B cell (primary cell): ENCODE results near the gene SPATA25. TPM values are rescaled to one million over a fixed set of nuclear protein-coding genes. Genes with fewer than 3 reads are reported as not detected.

Experiments
- ATAC-seq: fragments of 200-7000 bp; cut with Tn5 transposase; one replicate; pipeline ENCODE4 v1.10.0; 2021; ENCODE audit warnings: low read depth, mild to moderate bottlenecking, moderate number of reproducible peaks, moderate library complexity
- CTCF ChIA-PET: fragments of 350-600 bp; sonication (Branson Sonifier 250); formaldehyde crosslinking; loops from one replicate; lab custom pipeline; 2021; ENCODE audit warnings: antibody characterized with exemption, inconsistent platforms; lab: Charles Lee
- POLR2A ChIA-PET: fragments of 350-600 bp; sonication (Branson Sonifier 250); formaldehyde crosslinking; loops from one replicate; lab custom pipeline; 2021; ENCODE audit warnings: antibody characterized with exemption; lab: Charles Lee
- DNase-seq: peaks from one replicate; pipeline ENCODE4 v3.0.0; 2013
- H2AFZ ChIP-seq: 2 replicates; pipeline ENCODE4 v1.6.1; 2012; ENCODE audit warnings: mild to moderate bottlenecking, low read depth, low read length; ENCODE audit not compliant: insufficient read depth, poor library complexity, severe bottlenecking
- H3K27ac ChIP-seq, 2 donors: 1 replicate in 1 of 2; 2 replicates in 1 of 2; pipeline ENCODE4 v1.5.1; 2012 to 2013; ENCODE audit warnings: low read length in 2 of 2, mild to moderate bottlenecking in 2 of 2, moderate library complexity in 1 of 2
- H3K27me3 ChIP-seq, 4 experiments: fragments of 200-600 bp in 1 of 4; sonication (generic) in 1 of 4; replicated peaks in 1 of 4; 1 replicate in 2 of 4; 2 replicates in 2 of 4; pipeline versions ENCODE4 v1.6.1 to v1.7.0; 2013 to 2016; ENCODE audit warnings: low read length in 3 of 4, mild to moderate bottlenecking in 2 of 4, mixed read lengths in 1 of 4, moderate library complexity in 1 of 4; ENCODE audit not compliant: insufficient read depth in 4 of 4, control insufficient read depth in 3 of 4; ENCODE audit errors: control extremely low read depth in 1 of 4
- H3K36me3 ChIP-seq, 2 experiments: replicated peaks in 1 of 2; 1 replicate in 1 of 2; 2 replicates in 1 of 2; pipeline versions ENCODE4 v1.6.1 to v1.7.1; 2013; ENCODE audit warnings: low read length in 1 of 2; ENCODE audit not compliant: insufficient read depth in 2 of 2, control insufficient read depth in 1 of 2; ENCODE audit errors: control extremely low read depth in 1 of 2, extremely low read depth in 1 of 2
- H3K4me1 ChIP-seq, 2 donors: fragments of 200-600 bp in 1 of 2; sonication (generic) in 1 of 2; 1 replicate in 1 of 2; 2 replicates in 1 of 2; pipeline versions ENCODE4 v1.5.1 to v1.6.1; 2013 to 2017; ENCODE audit warnings: low read length in 2 of 2; ENCODE audit not compliant: control insufficient read depth in 2 of 2, insufficient read depth in 2 of 2
- H3K4me2 ChIP-seq: replicated peaks from 2 replicates; pipeline ENCODE3; 2012; ENCODE audit warnings: mild to moderate bottlenecking, low read depth, low read length; ENCODE audit not compliant: poor library complexity, severe bottlenecking
- H3K4me3 ChIP-seq, 5 experiments: fragments of 200-600 bp in 1 of 5; sonication (generic) in 1 of 5; 1 replicate in 3 of 5; 2 replicates in 2 of 5; pipeline versions ENCODE4 v1.5.1 to v1.7.0; 2011 to 2016; ENCODE audit warnings: low read length in 4 of 5, mild to moderate bottlenecking in 4 of 5, low read depth in 2 of 5, control low read depth in 1 of 5, moderate library complexity in 1 of 5; ENCODE audit not compliant: insufficient read depth in 1 of 5; ENCODE audit errors: control extremely low read depth in 1 of 5, extremely low read depth in 1 of 5
- H3K79me2 ChIP-seq: fragments of 200-600 bp; sonication (generic); one replicate; pipeline ENCODE4 v1.6.0; 2016; ENCODE audit warnings: low read length; ENCODE audit not compliant: control insufficient read depth, insufficient read depth
- H3K9ac ChIP-seq: fragments of 200-600 bp; sonication (generic); 2 replicates; pipeline ENCODE4 v1.6.1; 2017; ENCODE audit warnings: mild to moderate bottlenecking, low read length, moderate library complexity
- H3K9me3 ChIP-seq, 3 donors: one replicate each; pipeline versions ENCODE4 v1.6.1 to v1.7.1; 2013; ENCODE audit warnings: low read length in 2 of 3; ENCODE audit not compliant: control insufficient read depth in 2 of 3, insufficient read depth in 1 of 3; ENCODE audit errors: control extremely low read depth in 1 of 3
- H4K20me1 ChIP-seq: 2 replicates; pipeline ENCODE4 v1.6.0; 2012; ENCODE audit warnings: mild to moderate bottlenecking, low read length; ENCODE audit not compliant: insufficient read depth, control insufficient read depth, poor library complexity, severe bottlenecking
- H3K27ac Mint-ChIP-seq: one replicate; pipeline ENCODE4 v1.8.0; 2021; ENCODE audit warnings: mixed read lengths
- H3K27me3 Mint-ChIP-seq: one replicate; pipeline ENCODE4 v1.8.0; 2021; ENCODE audit warnings: mixed read lengths
- H3K4me1 Mint-ChIP-seq: one replicate; pipeline ENCODE4 v1.8.0; 2021; ENCODE audit warnings: mixed read lengths
- H3K4me3 Mint-ChIP-seq: one replicate; pipeline ENCODE4 v1.8.0; 2021; ENCODE audit warnings: mixed read lengths
- H3K9me3 Mint-ChIP-seq: one replicate; pipeline ENCODE4 v1.8.0; 2022; ENCODE audit warnings: mixed read lengths; ENCODE audit not compliant: insufficient read depth
- CTCF ChIP-seq: fragments of 200-600 bp; IDR thresholded peaks from one replicate; pipeline ENCODE4 v1.8.0; 2022; ENCODE audit warnings: antibody characterized with exemption, mild to moderate bottlenecking
- EZH2 ChIP-seq: IDR thresholded peaks from 2 replicates; pipeline ENCODE4 v1.6.1; 2012; ENCODE audit warnings: borderline replicate concordance, low read depth, mild to moderate bottlenecking, moderate library complexity, low read length; ENCODE audit not compliant: insufficient read depth, poor library complexity, severe bottlenecking
- WGBS: methylation state at CpG from one replicate; pipeline ENCODE4 v1.1.5; 2013; ENCODE audit warnings: missing lambda C conversion rate; ENCODE audit not compliant: insufficient coverage; 5-methylcytosine and 5-hydroxymethylcytosine counted together
- intact Hi-C: fragments of 100-400 bp; cut with micrococcal nuclease; formaldehyde crosslinking; loops from one replicate; pipeline ENCODE4 v1.10.0; 2022
- polyA plus RNA-seq: library from polyadenylated mRNA; depleted of rRNA; stranded (reverse); fragments of >200 nt; gene quantifications from 2 replicates; pipeline ENCODE4 v1.2.3, GENCODE V29; 2012
- total RNA-seq, 2 donors: library from RNA; stranded (reverse); fragments of 120-200 nt in 1 of 2; gene quantifications; 1 replicate in 1 of 2; 2 replicates in 1 of 2; pipeline versions ENCODE4 v1.2.3 to v1.2.4, GENCODE V29; 2013 to 2022

Gene SPATA25
- total and polyA plus RNA-seq, 2 donors (not counting 1 experiment from before 2014, with no cell fraction given): 2.5 to 2.9 TPM

- peak; percentile 98 for ATAC-seq
- CTCF ChIA-PET: interaction anchor here (1.6 to 2.0 kb wide), 3 partner anchors 21 to 58 kb away, joined by 4 to 8 read pairs (median 6); no protein-coding TSS in a partner anchor
Observed at GRCh38 chr20:45857114-45857881, 30.1 kb downstream of the SPATA25 start, which contains the start of the genes ACOT8 and ZSWIM3. Gene ACOT8, minus strand, starts transcription at chr20:45857392. Its CDS starts 77 bp downstream, at chr20:45857315. Gene ZSWIM3, plus strand, starts transcription at chr20:45857614. Its CDS starts 212 bp downstream, at chr20:45857826.

More at GRCh38 chr20:45857114-45857881, 30.1 kb downstream of the SPATA25 start, which contains the start of the genes ACOT8 and ZSWIM3:
- Mint-ChIP-seq H3K4me3 (peak within 1 kb of the TSS; percentile 93), H3K9me3 (no peaks in the 10 kb centered on the region), H3K27ac (peak within 1 kb of the TSS; percentile 96), H3K27me3 (no peaks in the 10 kb centered on the region), H3K4me1 (peaks cover 38% of the 10 kb centered on the region)
- peaks cover 0 to 23% of the 10 kb centered on the region in 2 experiments for H3K36me3 ChIP-seq
- peak within 1 kb of the TSS; percentile 88 for H3K27ac ChIP-seq
- peak within 1 kb of the TSS; percentile 78 for H3K9ac ChIP-seq
- intact Hi-C loops: loop anchor here (1.0 kb wide), 7 partner anchors 24 to 114 kb away; partner anchors contain the start of genes CTSA, DNTTIP1, NEURL2 and UBE2C
- peak within 1 kb of the TSS; percentile 90 for H3K4me2 ChIP-seq
- H4K20me1 ChIP-seq: no peaks in the 10 kb centered on the region
- peak within 1 kb of the TSS; percentile 90 for H2AFZ ChIP-seq
- peak; percentile 99 for DNase-seq
- under 1% methylated on average over 31 of the region's 36 CpGs for WGBS
- POLR2A ChIA-PET: interaction anchor here (0.6 to 1.6 kb wide), 6 partner anchors 15 to 450 kb away, joined by 3 to 5 read pairs (median 4); partner anchors contain the start of genes CTSA, NEURL2 and PCIF1
- peak within 1 kb of the TSS; percentile 69 to 94 (median 81) for H3K4me3 ChIP-seq
- peaks cover 0 to 3% (median 0%) of the 10 kb centered on the region in 3 donors for H3K9me3 ChIP-seq
- peaks cover 18 to 29% of the 10 kb centered on the region in 2 donors for H3K4me1 ChIP-seq
- H3K27me3 ChIP-seq: no peaks in the 10 kb centered on the region
- peaks cover 76% of the 10 kb centered on the region for H3K79me2 ChIP-seq
- no peak for TF ChIP-seq EZH2
- no peak for TF ChIP-seq CTCF
